Motor neuron (in vitro differentiated cells): Measurements from ENCODE around the gene RPL21. TPM values are rescaled to one million over a fixed set of nuclear protein-coding genes. Genes with fewer than 3 reads are reported as not detected.

Source experiments
- ATAC-seq, 8 experiments: fragments of 200-7000 bp; cut with Tn5 transposase; replicated peaks in 6 of 8; 2 replicates each; pipeline ENCODE4 v1.8.0; 2021; ENCODE audit warnings: mild to moderate bottlenecking in 8 of 8, moderate library complexity in 8 of 8
- H3K27ac ChIP-seq, 2 donors: fragments of 250-450 bp; sonication (Bioruptor Pico); 2 replicates each; pipeline ENCODE4 v1.9.0; 2021; ENCODE audit warnings: antibody characterized with exemption in 2 of 2, mild to moderate bottlenecking in 2 of 2, moderate library complexity in 1 of 2
- H3K4me1 ChIP-seq, 2 donors: fragments of 250-450 bp; sonication (Bioruptor Pico); replicated peaks in 1 of 2; 2 replicates each; pipeline ENCODE4 v1.6.1; 2021; ENCODE audit warnings: antibody characterized with exemption in 2 of 2, mild to moderate bottlenecking in 2 of 2, moderate library complexity in 1 of 2
- H3K4me3 ChIP-seq, 5 donors: fragments of 250-450 bp; sonication (Bioruptor Pico); 2 replicates each; pipeline ENCODE4 v1.9.0; 2021; ENCODE audit warnings: antibody characterized with exemption in 5 of 5, mild to moderate bottlenecking in 5 of 5, moderate library complexity in 4 of 5
- whole genome bisulfite sequencing, 10 experiments: fragments of 450-650 bp; shearing (Covaris generic); methylation state at CpG; one replicate each; pipeline ENCODE4 v1.0.0; 2022; 5-methylcytosine and 5-hydroxymethylcytosine counted together
- in situ Hi-C, 9 experiments: fragments of 400-800 bp; cut with MboI; loops; one replicate each; pipeline ENCODE4 v1.15.0; 2021; ENCODE audit warnings: low sequenced_read_pairs in 9 of 9, low pct_unique_long_range_greater_than_20kb in 2 of 9; ENCODE audit not compliant: unreplicated experiment in 9 of 9
- total RNA-seq, 8 experiments: library from RNA; unstranded; fragments of 300-600 nt; gene quantifications; 2 replicates each; pipeline versions ENCODE4 v1.2.3 to v1.2.4, GENCODE V29; 2022

The RPL21 gene
- total RNA-seq, 8 experiments from 2014 or later: 1,237 to 3,188 (median 2,218) TPM

DNA sequence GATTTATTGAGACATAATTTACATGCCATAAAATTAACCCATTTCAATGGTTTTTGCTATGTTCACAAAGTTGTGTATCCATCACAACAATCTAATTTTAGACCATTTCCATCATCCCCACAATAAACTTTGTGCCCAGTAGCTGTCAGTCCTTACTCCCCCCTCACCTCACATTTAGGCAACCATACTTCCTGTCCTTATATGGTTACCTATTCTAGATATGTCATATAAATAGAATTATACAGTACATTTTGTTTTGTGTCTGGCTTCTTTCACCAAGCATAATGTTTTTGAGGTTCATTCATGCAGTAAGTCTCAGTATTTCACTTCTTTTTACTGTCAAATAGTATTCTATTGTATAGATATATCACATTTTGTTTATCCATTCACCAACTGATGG is 23.2 kb upstream of the RPL21 start:
- Histone ChIP-seq H3K4me3 (no peak overlapping the region), H3K4me1 (no peaks in the 10 kb centered on the region), H3K27ac (no peak overlapping the region)
- no peak for ATAC-seq
- in situ Hi-C loops: no loop called here

DNA sequence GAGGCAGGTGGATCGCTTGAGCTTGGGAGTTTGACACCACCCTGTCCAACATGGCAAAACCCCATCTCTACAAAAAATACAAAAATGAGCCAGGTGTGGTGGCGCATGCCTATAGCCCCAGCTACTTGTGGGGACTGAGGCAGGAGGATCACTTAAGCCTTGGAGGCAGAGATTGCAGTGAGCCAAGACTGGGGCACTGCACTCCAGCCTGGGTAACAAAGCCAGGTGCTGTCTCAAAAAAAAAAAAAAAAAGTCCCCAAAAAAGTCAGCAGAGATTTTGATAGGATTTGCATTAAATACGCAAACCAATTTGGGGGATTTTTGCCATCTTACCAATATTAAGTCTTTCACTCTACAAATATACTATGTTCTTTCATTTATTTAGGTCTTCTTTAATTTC is 21.7 kb upstream of the RPL21 start:
- no peak overlapping the region for H3K4me3 ChIP-seq
- H3K4me1 ChIP-seq: no peaks in the 10 kb centered on the region
- in situ Hi-C loops: no loop called here
- no peak for ATAC-seq
- WGBS, 10 experiments: 83 to 100% (median 95%) methylated on average over 1 to 3 of the region's 3 CpGs; no CpG with 5 or more reads in 1 of the 10 experiments
- H3K27ac ChIP-seq: no peak overlapping the region

DNA sequence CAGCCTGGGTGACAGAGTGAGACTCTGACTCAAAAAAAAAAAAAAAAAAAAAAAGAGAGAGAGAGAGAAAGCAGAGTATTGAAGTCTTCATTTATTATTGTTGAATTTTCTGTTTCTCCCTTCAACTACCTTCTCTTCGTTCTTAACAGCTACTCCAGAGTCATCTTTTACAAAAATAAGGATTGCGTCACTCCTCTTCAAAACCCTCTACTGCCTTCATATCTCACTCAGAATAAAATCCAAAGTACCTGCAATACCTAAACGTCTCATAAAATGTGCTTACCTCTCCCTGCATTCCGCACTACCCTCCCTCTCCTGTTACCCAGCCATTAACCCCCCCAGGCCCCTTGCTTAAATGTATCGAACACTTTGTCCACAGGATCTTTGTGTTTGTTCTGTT is 17.4 kb upstream of the RPL21 start:
- Histone ChIP-seq H3K27ac (no peak overlapping the region), H3K4me1 (no peaks in the 10 kb centered on the region), H3K4me3 (no peak overlapping the region)
- in situ Hi-C loops: no loop called here
- no peak for ATAC-seq
- 66 to 100% (median 88%) methylated on average over 2 to 4 of the region's 5 CpGs; no CpG with 5 or more reads in 2 of the 10 experiments for WGBS, 10 experiments

DNA sequence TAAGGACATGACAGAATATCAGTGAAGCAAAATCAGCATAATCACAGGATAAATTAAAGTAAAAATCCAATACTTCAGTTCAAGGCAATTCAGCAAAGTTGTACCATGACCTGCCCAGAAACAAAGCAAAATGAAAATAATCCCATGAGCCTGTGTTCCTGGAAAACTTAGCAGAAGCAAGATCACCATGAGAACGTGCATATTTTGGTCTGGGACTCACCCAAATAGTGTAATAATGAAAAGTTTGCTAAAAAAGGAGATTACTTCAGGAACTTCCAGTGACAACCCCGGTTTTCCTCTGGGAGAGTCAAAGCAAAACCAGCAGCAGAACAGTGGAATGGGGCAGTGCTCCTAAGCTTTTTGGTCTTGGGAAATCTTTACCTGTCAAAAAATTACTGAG is 14.9 kb upstream of the RPL21 start:
- WGBS, 10 experiments: 17 to 90% (median 63%) methylated on average over 1 to 2 of the region's 2 CpGs
- H3K27ac ChIP-seq: no peak overlapping the region
- no peaks in the 10 kb centered on the region for H3K4me1 ChIP-seq
- no peak overlapping the region for H3K4me3 ChIP-seq
- in situ Hi-C loops: no loop called here
- ATAC-seq: peak in 2 of 8 experiments; percentile 46 to 57

DNA sequence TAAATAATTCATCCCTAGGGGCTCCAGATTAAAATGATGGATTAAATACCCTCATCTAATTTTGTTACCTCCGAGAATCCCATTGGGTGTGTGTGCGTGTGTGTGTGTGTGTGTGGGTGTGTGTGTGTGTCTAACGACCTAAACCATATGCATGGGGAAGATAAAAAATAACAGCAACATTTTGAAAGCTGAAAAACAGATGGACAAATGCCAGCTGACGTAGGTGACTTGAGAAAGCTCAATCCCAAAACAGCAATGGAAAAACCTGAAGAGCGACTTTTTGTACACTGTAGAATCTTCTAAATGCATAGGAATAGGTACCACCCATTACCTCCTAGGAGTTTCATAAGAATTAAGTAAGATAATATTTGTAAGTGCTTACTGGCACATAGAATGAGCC is 8.7 kb upstream of the RPL21 start:
- Histone ChIP-seq H3K4me1 (no peaks in the 10 kb centered on the region), H3K4me3 (no peak overlapping the region), H3K27ac (no peak overlapping the region)
- in situ Hi-C loops: no loop called here
- ATAC-seq: no peak
- 64 to 100% (median 89%) methylated on average over 1 to 4 of the region's 5 CpGs; no CpG with 5 or more reads in 1 of the 10 experiments for WGBS, 10 experiments

DNA sequence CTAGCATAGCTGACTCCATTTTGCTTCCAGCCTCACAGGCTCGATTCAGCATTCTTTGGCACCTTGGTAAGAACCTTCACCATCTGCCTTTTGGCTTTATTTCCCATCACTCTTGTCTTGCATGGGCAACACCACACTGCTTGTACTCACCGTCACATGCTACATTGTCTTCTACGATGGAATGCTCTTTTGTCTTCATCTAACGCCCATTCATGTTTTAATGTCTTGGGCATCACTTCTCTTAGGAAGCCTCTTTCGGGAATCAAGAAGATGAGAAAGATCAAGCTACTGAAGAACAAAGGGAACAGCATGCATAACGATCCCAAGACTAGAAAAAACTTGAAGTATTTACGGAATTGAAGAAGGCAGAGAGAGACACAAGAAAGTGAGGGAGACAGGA is 5.7 kb upstream of the RPL21 start:
- H3K4me3 ChIP-seq: no peak overlapping the region
- H3K27ac ChIP-seq: no peak overlapping the region
- ATAC-seq: no peak
- H3K4me1 ChIP-seq: peaks cover 2 to 4% of the 10 kb centered on the region in 2 donors
- in situ Hi-C loops: no loop called here
- WGBS, 10 experiments: 38 to 85% (median 66%) methylated on average over 3 to 7 of the region's 7 CpGs

DNA sequence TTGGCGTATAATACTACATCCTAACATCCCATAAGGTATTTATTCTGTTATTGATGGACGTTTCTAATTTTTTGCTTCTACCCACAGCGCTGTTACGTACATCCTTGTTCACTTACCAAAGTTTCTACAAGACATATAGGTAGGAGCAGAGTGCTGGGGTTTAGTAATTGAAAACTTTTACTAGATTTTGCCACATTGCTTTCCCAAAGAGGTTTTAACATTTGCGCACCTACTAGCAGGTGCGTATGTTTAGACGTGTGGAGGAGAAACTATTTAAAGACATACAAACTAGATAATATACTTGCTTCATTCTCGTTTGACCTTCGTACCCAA is 559 bp upstream of the RPL21 start:
- Histone ChIP-seq H3K4me3 (peak overlapping the region; percentile 49 to 87 (median 81)), H3K27ac (peak overlapping the region; percentile 100), H3K4me1 (peaks cover 9 to 22% of the 10 kb centered on the region in 2 donors)
- peak in 3 of 8 experiments; percentile 2 to 4 (median 2) for ATAC-seq
- in situ Hi-C loops: no loop called here
- 0 to 7% (median 1%) methylated on average over 1 to 9 of the region's 9 CpGs; no CpG with 5 or more reads in 1 of the 10 experiments for WGBS, 10 experiments

DNA sequence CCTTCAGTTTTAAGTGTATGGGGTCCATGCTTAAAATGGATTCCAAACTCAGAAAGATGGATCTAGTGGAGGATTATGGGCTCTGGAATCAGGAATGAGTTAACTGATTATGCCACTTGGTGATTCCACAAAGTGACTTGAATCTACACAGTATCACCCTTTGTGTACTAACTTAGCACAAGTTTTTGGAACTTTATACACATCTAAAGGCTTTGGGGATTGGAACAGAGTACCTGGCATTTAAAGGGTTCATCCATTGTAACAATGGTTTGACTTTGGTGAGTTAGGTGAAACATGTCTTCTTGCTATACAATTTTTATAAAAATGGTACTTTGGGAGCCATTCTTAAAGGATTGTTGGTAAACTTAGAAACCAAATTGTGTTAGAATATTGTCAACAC is 1.1 kb downstream of the RPL21 start:
- Histone ChIP-seq H3K27ac (no peak overlapping the region), H3K4me1 (peaks cover 9 to 22% of the 10 kb centered on the region in 2 donors), H3K4me3 (peak overlapping the region; percentile 49 to 87 (median 81))
- no peak for ATAC-seq
- in situ Hi-C loops: no loop called here

DNA sequence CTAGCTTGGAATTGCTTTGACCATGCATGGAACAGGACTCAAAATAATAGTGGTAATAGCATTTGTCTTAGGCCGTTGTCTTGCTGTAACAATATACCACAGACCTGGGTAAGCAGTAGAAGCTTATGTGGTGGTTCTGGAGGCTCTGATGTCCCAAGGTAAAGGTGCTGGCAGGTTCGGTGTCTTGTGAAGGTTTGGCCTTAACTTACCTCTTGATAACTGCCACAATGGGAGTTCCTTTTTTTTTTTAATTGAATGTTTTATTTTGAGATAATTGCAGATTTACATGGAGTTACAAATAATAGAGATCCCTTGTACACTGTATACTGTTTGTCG is 5.8 kb downstream of the RPL21 start:
- peaks cover 7 to 18% of the 10 kb centered on the region in 2 donors for H3K4me1 ChIP-seq
- in situ Hi-C loops: no loop called here
- no peak overlapping the region for H3K4me3 ChIP-seq
- 57 to 100% (median 93%) methylated on average over 1 to 3 of the region's 3 CpGs; no CpG with 5 or more reads in 1 of the 10 experiments for WGBS, 10 experiments
- no peak for ATAC-seq
- H3K27ac ChIP-seq: no peak overlapping the region

DNA sequence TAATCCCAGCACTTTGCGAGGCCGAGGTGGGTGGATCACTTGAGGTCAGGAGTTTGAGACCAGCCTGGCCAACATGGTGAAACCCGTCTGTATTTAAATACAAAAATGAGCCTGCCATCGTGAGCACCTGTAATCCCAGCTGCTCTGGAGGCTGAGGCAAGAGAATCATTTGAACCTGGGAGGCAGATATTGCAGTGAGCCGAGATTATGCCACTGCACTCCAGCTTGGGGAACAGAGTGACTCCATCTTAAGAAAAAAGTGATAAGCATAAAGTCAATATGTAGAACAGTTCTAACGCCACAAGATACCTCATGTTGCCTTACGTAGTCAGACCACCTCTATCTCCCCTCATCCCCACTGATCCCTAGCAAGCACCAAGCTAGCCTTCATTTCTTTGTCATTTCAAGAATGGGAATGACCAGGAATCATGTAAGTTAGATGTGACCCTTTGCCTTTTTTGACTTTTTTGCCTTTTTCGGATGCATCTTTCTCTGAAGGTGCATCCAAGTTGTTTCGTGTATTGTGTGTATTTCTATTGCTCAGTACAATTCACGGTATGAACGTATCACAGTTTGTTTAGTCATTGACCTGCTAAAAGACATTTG is 6.4 kb downstream of the RPL21 start:
- Histone ChIP-seq H3K4me3 (no peak overlapping the region), H3K27ac (no peak overlapping the region), H3K4me1 (peaks cover 7 to 13% of the 10 kb centered on the region in 2 donors)
- ATAC-seq: peak in 1 of 8 experiments; percentile 9
- 80 to 98% (median 91%) methylated on average over 2 to 10 of the region's 11 CpGs for WGBS, 10 experiments
- in situ Hi-C loops: no loop called here

DNA sequence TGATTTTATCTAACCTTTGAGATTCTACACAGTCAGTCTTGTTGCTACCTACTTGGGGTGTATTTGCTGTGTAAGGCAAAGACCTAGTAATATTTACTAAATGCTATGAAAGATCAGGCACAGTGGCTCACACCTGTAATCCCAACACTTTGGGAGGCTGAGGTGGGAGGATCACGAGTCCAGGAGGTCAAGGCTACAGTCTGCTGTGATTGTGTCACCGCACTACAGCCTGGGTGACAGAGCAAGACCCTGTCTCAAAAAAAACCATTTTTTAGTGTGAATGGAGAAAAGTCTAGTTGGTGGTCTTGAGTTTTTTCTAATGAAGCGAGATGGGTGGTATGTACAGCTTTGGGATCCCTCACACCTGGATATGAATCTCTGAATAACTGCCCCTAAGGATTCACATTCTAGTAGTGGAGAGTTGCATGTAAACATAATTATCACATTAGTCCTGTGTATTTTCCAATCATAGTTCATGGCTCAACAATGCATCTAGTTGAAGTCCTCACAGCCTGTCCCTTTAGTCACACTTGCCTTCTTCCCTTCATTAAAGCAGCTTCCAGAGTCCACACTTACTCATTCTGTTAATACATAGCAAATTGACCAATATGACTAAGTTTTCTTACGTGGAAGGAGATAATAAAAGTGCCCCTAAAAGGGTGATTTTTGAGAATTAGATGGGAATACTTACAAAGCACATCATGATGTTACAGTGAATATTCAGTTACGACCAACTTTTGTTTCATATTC is 7.5 kb downstream of the RPL21 start:
- peak in 3 of 8 experiments; percentile 8 to 23 (median 12) for ATAC-seq

DNA sequence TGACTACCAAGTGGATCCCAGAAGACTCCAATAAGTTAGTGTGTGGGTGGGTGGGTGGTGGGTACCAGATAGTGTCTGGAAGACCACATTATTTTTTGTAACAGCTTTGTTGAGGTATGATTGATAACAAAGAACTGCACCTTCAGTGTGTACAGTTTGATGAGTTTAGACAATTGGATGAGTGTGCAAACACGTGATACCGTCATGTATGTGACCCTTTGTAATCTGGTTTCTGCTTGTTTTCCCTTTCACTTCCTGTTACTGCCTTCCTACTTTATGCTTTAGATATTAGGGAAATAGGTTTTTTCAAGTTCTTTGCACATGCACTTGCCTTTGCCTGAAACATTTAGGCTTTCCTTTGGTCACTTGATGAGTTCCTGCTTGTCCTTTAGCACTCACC is 8.5 kb downstream of the RPL21 start:
- H3K4me3 ChIP-seq: no peak overlapping the region
- 60 to 100% (median 95%) methylated on average over 1 to 2 of the region's 2 CpGs; no CpG with 5 or more reads in 2 of the 10 experiments for WGBS, 10 experiments
- ATAC-seq: no peak
- H3K27ac ChIP-seq: no peak overlapping the region
- H3K4me1 ChIP-seq: peaks cover 15 to 16% of the 10 kb centered on the region in 2 donors
- in situ Hi-C loops: no loop called here

More for the DNA sequence above, 7.5 kb downstream of the RPL21 start:
- WGBS, 10 experiments: 50 to 97% (median 76%) methylated on average over 1 to 4 of the region's 5 CpGs
- in situ Hi-C loops: no loop called here
- H3K4me3 ChIP-seq: no peak overlapping the region
- no peak overlapping the region for H3K27ac ChIP-seq
- H3K4me1 ChIP-seq: peaks cover 7 to 10% of the 10 kb centered on the region in 2 donors

DNA sequence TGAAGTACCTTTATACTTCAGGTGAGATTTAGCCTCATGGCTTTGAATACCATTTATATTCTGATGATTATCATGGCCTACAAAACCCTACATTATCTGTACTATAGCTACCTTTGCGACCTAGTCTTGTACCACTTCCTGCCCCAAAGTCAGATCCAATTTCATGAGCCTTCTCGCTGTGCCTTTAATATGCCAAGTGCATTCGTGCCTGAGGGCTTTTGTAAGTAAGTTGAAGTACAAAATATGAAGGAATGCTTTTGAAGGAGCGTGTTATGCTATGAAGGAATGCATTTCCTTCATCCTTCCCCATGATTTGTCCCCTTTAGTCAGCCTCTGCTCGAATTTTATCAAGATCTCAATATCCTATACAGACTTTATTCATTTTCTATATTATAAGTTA is 10.0 kb downstream of the RPL21 start:
- ATAC-seq: peak in 1 of 8 experiments; percentile 8
- in situ Hi-C loops: no loop called here
- peaks cover 20 to 26% of the 10 kb centered on the region in 2 donors for H3K4me1 ChIP-seq
- no peak overlapping the region for H3K27ac ChIP-seq
- no peak overlapping the region for H3K4me3 ChIP-seq
- 0 to 98% (median 81%) methylated on average over 2 to 5 of the region's 5 CpGs for WGBS, 10 experiments

DNA sequence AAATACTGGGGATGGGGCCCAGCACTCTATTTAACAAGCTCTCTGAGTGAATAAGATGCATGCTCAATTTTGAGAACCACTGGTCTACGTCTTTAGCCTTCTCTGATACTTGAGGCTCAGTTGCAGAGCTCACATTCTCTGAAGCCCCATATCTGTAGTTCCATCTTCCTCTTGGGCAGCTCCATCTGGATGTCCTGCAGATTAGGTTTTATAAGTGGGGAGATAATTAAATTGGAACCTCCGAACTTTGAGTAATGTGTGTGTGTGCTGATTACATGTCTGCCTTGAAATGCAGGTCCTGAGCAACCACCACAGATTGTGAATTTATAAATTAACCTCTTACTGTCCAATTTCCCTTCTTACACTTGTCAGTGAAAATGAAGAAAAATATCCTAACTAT is 12.1 kb downstream of the RPL21 start:
- Histone ChIP-seq H3K27ac (peak overlapping the region; percentile 15 to 26), H3K4me3 (no peak overlapping the region), H3K4me1 (peaks cover 20 to 26% of the 10 kb centered on the region in 2 donors)
- in situ Hi-C loops: no loop called here
- ATAC-seq: no peak
- WGBS, 10 experiments: 0 to 67% (median 27%) methylated on average over 1 to 2 of the region's 2 CpGs; no CpG with 5 or more reads in 2 of the 10 experiments
